Activated CD8-positive, alpha-beta T cell treated with anti-CD3 and anti-CD28 coated beads for 36 hours (primary cell): ENCODE measurements around the gene MYL6. TPM values are rescaled to one million over a fixed set of nuclear protein-coding genes. Genes with fewer than 3 reads are reported as not detected.
"Not testable (repeated sequence)": the region's sequence is repeated elsewhere in the genome, so short reads cannot be mapped to it uniquely, and the experiment has no call there.

Experiments used
- ATAC-seq: fragments of 200-7000 bp; cut with Tn5 transposase; one replicate; pipeline ENCODE4 v1.10.0; 2021; ENCODE audit warnings: mild to moderate bottlenecking, moderate library complexity
- CTCF ChIA-PET: fragments of 350-600 bp; sonication (Branson Sonifier 250); formaldehyde crosslinking; loops from one replicate; lab custom pipeline; 2021; ENCODE audit warnings: antibody characterized with exemption; lab: Charles Lee
- POLR2A ChIA-PET: fragments of 350-600 bp; sonication (Branson Sonifier 250); formaldehyde crosslinking; loops from one replicate; lab custom pipeline; 2021; ENCODE audit warnings: antibody characterized with exemption; lab: Charles Lee
- DNase-seq: peaks from one replicate; pipeline ENCODE4 v3.0.0-alpha.2; 2020
- H3K27ac Mint-ChIP-seq: one replicate; pipeline ENCODE4 v1.8.0; 2021; ENCODE audit warnings: mild to moderate bottlenecking, mixed read lengths
- H3K27me3 Mint-ChIP-seq: one replicate; pipeline ENCODE4 v1.8.0; 2021; ENCODE audit warnings: mixed read lengths
- H3K36me3 Mint-ChIP-seq: one replicate; pipeline ENCODE4 v1.8.0; 2021; ENCODE audit warnings: low read depth, mixed read lengths
- H3K4me1 Mint-ChIP-seq: one replicate; pipeline ENCODE4 v1.8.0; 2021; ENCODE audit warnings: low read depth, mixed read lengths
- H3K4me3 Mint-ChIP-seq: one replicate; pipeline ENCODE4 v1.8.0; 2021; ENCODE audit warnings: mild to moderate bottlenecking, moderate library complexity, mixed read lengths
- H3K9me3 Mint-ChIP-seq: one replicate; pipeline ENCODE4 v1.8.0; 2021; ENCODE audit warnings: mixed read lengths
- CTCF ChIP-seq: fragments of 200-600 bp; IDR thresholded peaks from one replicate; pipeline ENCODE4 v1.8.0; 2022; ENCODE audit warnings: antibody characterized with exemption, mild to moderate bottlenecking
- intact Hi-C: fragments of 100-400 bp; cut with micrococcal nuclease; formaldehyde crosslinking; loops from one replicate; pipeline ENCODE4 v1.10.0; 2022
- total RNA-seq, 2 experiments: library from RNA; stranded (reverse); gene quantifications; one replicate each; pipeline ENCODE4 v1.2.3, GENCODE V29; 2021

The MYL6 gene
- total RNA-seq, 2 experiments from 2014 or later = 647 to 663 TPM

GRCh38 chr12:56189918-56190694 lies 31.9 kb downstream of the MYL6 start:
- peak; percentile 89 for DNase-seq
- intact Hi-C loops = loop anchor here (2.0 to 5.0 kb wide), 3 partner anchors 35 to 71 kb away; partner anchors contain the start of genes ANKRD52, NABP2 and ZC3H10
- H3K27ac Mint-ChIP-seq = peak overlapping the region; percentile 98
- H3K36me3 Mint-ChIP-seq = peaks cover 24% of the 10 kb centered on the region
- H3K27me3 Mint-ChIP-seq = peaks cover 2% of the 10 kb centered on the region
- CTCF ChIA-PET = interaction anchor here (0.7 to 5.8 kb wide), 37 partner anchors 8 to 451 kb away, joined by 3 to 110 read pairs (median 6); partner anchors contain the start of genes ANKRD52, ERBB3, ESYT1 and IL23A
- no peaks in the 10 kb centered on the region for H3K9me3 Mint-ChIP-seq
- ATAC-seq = peak; percentile 51
- H3K4me3 Mint-ChIP-seq = peak overlapping the region; percentile 92
- peaks cover 35% of the 10 kb centered on the region for H3K4me1 Mint-ChIP-seq
- POLR2A ChIA-PET = interaction anchor here (0.6 to 5.7 kb wide), 23 partner anchors 9 to 407 kb away, joined by 3 to 68 read pairs (median 6); partner anchors contain the start of genes ANKRD52, ESYT1, MYL6 and MYL6B
- peak; percentile 37 for TF ChIP-seq CTCF

GRCh38 chr12:56190695-56191155 lies 32.6 kb downstream of the MYL6 start:
- ChIA-PET POLR2A (interaction anchor here (3.0 to 5.7 kb wide), 4 partner anchors 26 to 72 kb away, joined by 17 to 68 read pairs (median 20); partner anchors contain the start of genes MYL6, RNF41, RPL41 and ZC3H10), CTCF (interaction anchor here (1.0 to 5.8 kb wide), 11 partner anchors 13 to 451 kb away, joined by 3 to 110 read pairs (median 16); partner anchors contain the start of genes ANKRD52, ESYT1, RNF41 and ZC3H10)
- peak overlapping the region; percentile 98 for H3K27ac Mint-ChIP-seq
- TF ChIP-seq CTCF = no peak
- ATAC-seq = no peak
- H3K36me3 Mint-ChIP-seq = peaks cover 23% of the 10 kb centered on the region
- H3K4me1 Mint-ChIP-seq = peaks cover 34% of the 10 kb centered on the region
- no peaks in the 10 kb centered on the region for H3K9me3 Mint-ChIP-seq
- DNase-seq = no peak
- intact Hi-C loops = loop anchor here (2.0 to 5.0 kb wide), 2 partner anchors 34 to 67 kb away; partner anchors contain the start of genes ANKRD52 and NABP2
- peak overlapping the region; percentile 92 for H3K4me3 Mint-ChIP-seq
- H3K27me3 Mint-ChIP-seq = peaks cover 2% of the 10 kb centered on the region

GRCh38 chr12:56192582-56192981 lies 34.4 kb downstream of the MYL6 start:
- no peak overlapping the region for H3K27ac Mint-ChIP-seq
- DNase-seq = no peak
- no peak overlapping the region for H3K4me3 Mint-ChIP-seq
- no peak for ATAC-seq
- POLR2A ChIA-PET = interaction anchor here (0.7 to 1.7 kb wide), 2 partner anchors 13 to 64 kb away, joined by 3 to 4 read pairs; partner anchors contain the start of gene ESYT1
- no peaks in the 10 kb centered on the region for H3K9me3 Mint-ChIP-seq
- H3K36me3 Mint-ChIP-seq = peaks cover 11% of the 10 kb centered on the region
- TF ChIP-seq CTCF = no peak
- H3K27me3 Mint-ChIP-seq = peaks cover 2% of the 10 kb centered on the region
- H3K4me1 Mint-ChIP-seq = peaks cover 22% of the 10 kb centered on the region
- intact Hi-C loops = loop anchor here (5.0 kb wide), 1 partner anchor 65 kb away; the partner anchor contains the start of gene ANKRD52
- CTCF ChIA-PET = interaction anchor here (0.6 to 5.8 kb wide), 11 partner anchors 12 to 454 kb away, joined by 3 to 87 read pairs (median 5); partner anchors contain the start of genes ANKRD52, COQ10A, PA2G4 and RNF41

- H3K27me3 Mint-ChIP-seq = peaks cover 2% of the 10 kb centered on the region
- peak overlapping the region; percentile 31 for H3K27ac Mint-ChIP-seq
- H3K36me3 Mint-ChIP-seq = peaks cover 6% of the 10 kb centered on the region
- no peaks in the 10 kb centered on the region for H3K9me3 Mint-ChIP-seq
- CTCF ChIA-PET = interaction anchor here (0.6 to 5.8 kb wide), 8 partner anchors 11 to 271 kb away, joined by 3 to 87 read pairs (median 6); partner anchors contain the start of genes COQ10A, PA2G4, RNF41 and ZC3H10
- TF ChIP-seq CTCF = peak; percentile 86
- POLR2A ChIA-PET = interaction anchor here (0.7 to 1.7 kb wide), 2 partner anchors 12 to 65 kb away, joined by 3 to 4 read pairs; partner anchors contain the start of gene ESYT1
- H3K4me3 Mint-ChIP-seq = no peak overlapping the region
- intact Hi-C loops = loop anchor here (5.0 kb wide), 1 partner anchor 64 kb away; the partner anchor contains the start of gene ANKRD52
- DNase-seq = peak; percentile 92
- ATAC-seq = peak; percentile 12
- H3K4me1 Mint-ChIP-seq = peaks cover 17% of the 10 kb centered on the region
These were observed 34.9 kb downstream of the MYL6 start for GRCh38 chr12:56193025-56193578.

- H3K27me3 Mint-ChIP-seq, intact Hi-C loops, ATAC-seq, H3K9me3 Mint-ChIP-seq, DNase-seq, H3K27ac Mint-ChIP-seq, H3K36me3 Mint-ChIP-seq, H3K4me3 Mint-ChIP-seq: not testable (repeated sequence)
- CTCF ChIA-PET = interaction anchor here (0.8 to 1.3 kb wide), 3 partner anchors 9 to 267 kb away, joined by 3 to 5 read pairs (median 3); partner anchors contain the start of gene ZC3H10
- H3K4me1 Mint-ChIP-seq = peaks cover 10% of the 10 kb centered on the region
- POLR2A ChIA-PET = interaction anchor here (0.8 kb wide), 1 partner anchor 16 kb away, joined by 4 read pairs; no protein-coding TSS in a partner anchor
These were observed 38.8 kb downstream of the MYL6 start for GRCh38 chr12:56196818-56197550.
